ENCODE data around the gene FOXP1.
A peak's percentile ranks its signal among the peaks of the same experiment; 100 is the strongest.

FOXP1 gene

DNA sequence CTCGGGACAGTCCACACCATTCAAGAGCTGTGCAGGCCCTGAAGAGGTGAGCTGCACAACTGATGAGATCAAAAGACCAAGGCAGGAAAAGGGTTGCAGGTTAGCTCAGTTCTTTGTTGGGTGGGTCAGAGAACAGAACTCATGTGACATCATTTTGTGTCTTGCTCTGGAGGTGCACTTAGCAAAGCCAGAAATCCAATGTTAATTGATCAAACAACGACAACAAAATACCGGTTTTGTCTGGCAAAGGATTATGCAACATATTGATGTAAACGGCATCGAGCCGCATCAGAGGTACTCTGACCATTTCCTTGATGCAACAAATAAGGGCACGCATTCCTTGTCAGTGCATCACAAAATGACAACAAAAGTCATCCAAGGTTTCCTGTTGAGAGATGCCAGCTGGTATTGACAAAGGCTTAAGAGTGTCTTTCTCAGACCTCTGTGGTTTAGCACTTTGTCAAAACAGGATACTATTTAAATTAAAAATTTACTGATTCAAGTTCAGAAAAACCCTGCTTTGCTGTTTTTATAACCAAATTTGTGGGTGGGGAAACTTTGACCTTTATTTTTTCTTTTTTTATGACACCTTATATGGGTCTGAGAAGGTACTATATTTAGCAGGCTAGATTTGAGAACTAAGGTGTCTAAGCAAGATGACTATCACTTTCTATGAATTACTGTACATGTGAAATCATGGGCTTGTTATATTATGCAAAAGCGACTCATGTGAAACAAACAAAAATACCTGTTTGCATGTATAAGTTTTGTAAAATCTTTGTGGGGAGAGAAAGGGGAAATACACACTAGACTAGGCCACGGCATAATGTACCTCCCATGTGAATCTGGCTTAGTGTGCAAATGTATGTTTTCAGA, 496.1 kb downstream of the FOXP1 start:
- no peak for DNase-seq

DNA sequence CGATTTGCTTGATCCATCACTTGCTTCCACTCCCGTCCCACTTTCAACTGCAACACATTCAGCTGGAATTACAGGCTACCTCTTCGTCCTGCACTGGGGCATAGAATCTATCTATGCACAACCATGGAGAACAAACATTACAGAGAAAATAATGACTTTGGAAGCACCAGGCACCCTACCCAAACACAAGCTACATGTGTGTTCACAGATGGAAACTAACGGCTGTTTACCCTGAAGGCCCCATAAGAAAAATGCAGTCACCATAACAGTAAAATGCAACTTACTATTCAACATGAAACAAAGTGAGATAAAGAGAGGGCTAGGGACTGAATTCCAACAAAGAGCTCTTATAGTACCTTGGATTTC, 496.8 kb downstream of the FOXP1 start:
- no peak for DNase-seq

DNA sequence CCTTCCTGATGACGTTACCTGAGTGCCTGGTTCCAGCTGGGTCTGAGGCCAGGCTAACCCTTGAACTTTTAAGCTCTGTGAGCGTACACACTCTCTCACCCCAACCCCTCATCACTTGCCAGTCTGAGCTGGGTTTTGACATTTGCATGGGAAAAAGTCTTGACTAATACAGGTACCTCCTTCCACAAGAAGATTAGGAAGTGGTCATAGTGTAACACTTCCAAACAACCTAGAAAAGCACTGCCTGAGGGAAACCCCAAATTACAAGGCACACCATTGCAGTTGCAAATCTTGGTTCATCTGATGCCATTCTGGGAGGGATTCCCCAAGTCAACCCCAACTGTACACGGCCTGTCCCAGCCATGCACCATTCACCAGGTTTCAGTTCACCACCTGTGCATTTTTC, 499.8 kb downstream of the FOXP1 start:
- no peak for DNase-seq

DNA sequence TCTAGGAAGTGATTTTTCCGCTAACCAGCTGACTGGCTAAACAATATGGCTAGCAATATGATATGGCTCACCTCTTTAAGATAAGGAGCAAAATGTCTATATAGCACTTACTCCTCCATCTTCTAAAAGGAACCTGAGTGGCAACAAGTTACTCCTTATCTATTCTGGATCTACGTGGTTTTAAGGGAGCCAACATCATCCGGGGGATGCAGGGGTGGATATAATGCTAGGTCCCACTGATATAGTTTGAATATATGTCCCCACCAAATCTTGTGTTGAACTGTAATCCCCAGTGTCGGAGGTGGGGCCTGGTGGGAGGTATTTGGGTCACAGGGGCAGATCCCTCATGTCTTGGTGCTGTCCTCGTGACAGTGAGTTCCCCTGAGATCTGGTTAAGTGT, 500.7 kb downstream of the FOXP1 start:
- DNase-seq = no peak

DNA sequence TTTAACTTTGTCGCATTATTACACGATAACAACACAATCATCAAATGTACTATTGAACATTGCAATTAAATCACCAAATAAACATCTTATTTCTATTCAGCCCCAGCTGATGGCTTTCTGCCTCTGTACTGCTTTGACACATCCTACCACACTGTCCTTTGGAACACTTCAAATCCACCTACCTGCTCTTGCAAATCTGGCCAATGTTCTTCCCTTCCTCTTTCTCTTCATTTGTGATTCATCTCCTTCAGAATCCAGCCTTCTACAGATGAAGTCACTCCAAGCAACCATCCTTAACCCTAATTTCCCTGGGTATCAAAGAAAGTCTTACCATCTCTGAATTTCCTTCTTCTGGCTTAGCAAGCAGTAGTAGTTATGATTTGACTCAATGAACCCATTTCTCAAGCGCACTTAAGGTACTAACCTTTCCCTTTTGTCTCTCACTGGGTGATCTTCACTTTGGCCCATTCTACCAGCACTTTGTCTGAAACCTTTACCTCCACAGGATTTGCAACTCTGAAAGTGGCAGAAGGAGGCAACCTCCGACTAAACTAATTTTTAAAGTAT, 502.9 kb downstream of the FOXP1 start:
- no peak for DNase-seq

DNA sequence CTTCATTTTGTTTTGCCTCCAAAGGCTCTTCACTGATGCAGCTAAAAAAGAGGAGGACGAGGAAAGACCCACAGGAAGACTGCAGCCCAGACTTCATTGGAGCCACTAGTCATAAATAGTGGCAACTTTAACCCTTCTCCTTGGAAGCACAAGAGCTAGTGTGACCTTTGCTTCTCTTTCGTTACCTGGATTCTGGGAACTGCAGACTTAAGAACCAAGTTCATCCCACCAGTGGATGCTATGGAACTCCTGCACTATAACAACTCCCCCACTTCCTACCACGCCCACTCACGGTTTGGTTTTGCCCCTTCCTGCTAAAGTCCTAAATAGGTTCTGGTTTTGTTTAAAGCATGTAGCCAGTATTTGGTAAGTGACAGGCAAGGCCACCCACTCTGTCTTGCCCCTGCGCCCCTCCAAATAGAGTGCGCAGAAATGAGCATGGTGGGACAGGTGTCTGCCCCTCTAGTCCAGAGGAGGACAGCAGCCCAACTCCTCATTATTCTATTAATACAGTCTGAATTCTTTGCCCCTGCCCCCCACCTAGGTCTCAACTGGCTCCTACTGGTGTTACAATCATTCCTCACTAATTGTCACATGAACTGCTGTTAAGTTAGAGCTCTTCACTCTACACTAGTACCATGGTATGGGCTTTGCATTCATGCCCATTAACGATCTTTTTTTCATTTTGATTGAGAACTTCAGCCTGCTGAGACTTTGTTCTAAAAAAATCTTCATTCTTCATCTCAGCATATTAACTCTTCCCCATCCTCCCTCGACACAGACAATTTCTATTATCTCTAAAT, 504.6 kb downstream of the FOXP1 start:
- no peak for DNase-seq

DNA sequence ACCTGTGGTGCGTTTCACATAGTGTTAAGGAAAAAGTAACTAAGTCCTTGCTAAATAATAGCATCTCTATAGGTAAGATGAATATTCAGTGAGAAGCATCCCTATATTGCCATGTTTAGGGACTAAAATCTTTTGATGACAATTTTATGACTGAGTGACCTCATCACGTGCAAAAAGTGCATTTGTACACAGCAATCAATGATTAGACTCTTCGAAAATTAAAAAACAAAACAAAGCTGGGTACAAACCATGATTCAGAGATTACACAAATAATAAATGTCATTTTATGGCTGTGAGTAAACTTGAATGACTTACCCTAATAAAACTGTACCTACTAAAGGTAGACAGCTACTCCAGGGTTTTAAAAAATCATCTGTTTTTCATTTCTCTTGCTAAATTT, 505.3 kb downstream of the FOXP1 start:
- no peak for DNase-seq

DNA sequence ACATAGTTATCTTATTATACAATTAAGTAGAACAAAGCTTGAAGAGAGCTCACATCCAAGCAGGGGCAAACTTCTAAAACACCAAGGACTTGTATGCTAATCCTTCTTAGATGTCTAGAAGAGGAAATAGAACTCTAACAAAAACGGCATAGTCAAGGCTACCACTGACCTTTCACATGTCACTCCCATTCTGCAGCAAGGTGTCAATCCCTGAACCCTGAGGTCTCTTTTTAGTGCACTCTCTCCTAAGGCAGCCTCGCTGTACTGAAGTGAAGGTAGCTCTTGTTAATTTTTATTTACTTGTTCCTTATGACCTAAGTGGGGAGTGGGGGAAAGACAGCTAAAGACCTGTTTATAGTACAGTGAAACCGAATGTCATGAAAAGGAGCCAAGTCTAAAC, 506.5 kb downstream of the FOXP1 start:
- no peak for DNase-seq

DNA sequence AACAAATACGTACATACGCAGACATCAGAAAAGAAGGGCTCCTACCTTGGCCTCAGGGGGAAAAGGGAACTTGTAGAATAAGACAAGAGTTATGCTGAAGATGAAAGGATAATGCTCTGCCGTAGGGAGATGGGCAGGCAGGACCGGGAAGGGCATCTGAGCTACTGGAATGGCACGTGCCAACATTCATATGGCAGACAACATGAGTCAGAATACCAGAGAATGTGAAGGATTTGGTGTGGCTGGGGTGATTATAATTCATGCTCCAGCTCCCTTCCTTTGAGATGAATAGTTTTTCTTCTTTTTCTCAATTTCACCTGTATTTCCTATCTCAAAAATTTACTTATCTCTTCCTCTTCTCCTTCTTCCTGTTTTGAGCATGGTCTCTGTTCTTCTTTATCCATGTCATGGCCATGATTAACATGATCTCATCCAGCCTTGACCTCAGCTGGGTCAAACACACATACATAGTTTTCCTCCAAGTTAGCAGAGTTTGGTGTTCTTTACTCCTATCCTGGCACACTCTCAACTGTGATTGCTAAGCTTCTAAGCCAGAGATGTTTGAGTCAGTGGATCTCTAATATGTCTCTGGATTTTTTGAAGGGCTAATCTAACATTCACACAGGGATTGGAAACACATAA, 507.0 kb downstream of the FOXP1 start:
- no peak for DNase-seq

DNA sequence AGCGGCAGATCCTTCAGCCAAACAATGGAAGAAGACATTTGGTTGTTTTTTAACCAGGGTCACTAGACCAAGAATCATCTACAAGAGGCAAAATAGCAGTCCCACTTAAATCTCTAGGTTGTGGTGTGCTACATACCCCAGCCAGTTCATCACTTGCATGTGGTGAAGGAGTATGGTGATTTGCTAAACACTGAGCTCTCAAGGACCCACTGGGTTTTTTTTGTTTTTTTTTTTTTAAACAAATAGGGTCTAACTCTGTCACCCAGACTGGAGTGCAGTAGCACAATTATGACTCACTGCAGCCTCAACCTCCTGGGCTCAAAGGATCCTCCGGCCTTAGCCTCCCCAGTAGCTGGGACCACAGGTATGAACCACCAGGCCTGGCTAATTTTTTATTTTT, 508.0 kb downstream of the FOXP1 start:
- DNase-seq = no peak

DNA sequence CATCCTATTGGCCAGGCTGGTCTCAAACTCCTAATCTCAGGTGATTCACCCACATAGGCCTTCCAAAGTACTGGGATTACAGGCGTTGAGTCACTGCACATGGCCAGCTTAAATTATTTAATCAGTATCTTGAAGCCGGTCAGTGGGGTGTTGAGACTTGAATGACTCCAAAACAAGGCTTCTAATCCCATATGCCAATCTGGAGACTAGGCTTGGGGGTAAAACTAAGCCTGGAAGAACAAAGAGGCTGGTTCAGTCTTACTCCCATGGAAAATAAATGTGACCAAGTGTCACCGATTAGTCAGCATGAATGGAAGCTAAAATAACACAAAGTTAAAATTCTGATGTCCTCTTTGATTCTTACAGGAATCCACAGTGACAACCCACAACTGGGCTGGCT, 509.1 kb downstream of the FOXP1 start:
- DNase-seq = no peak

DNA sequence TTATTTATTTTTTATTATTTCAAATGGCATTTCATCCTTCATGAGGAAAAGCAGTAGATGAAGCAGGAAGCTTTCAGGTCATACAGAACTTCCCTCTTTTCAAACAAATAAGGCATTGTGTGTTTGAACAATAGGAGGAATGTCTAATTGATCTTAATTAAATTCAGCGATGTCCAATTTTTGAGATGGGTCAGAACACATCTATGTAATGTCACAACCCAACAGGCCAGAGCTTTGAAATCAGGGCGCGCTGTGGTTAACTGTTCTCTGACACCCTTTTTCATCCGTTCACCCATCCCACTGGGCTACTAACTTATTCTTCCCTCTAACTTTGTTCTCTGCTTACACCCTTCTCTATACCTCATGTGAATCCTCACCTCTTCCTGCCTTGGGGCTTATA, 510.5 kb downstream of the FOXP1 start:
- DNase-seq = no peak

DNA sequence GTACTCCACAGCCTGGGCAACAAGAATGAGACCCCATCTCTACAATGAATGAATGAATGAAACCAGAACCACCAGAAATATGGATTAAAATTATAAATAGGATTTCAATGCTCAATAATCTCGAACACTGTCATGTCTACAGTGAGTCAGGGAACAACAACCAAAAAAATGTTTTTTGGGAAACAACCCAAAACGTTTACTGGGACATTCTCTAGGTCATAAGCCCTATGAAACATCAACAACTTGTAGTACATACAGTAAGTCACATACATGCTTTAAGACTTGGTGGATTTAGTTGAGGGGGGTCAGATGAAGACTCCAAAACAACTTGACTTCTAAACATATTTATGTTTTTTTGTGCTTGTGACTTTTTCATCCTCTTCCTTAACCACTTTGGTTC, 511.2 kb downstream of the FOXP1 start:
- no peak for DNase-seq

DNA sequence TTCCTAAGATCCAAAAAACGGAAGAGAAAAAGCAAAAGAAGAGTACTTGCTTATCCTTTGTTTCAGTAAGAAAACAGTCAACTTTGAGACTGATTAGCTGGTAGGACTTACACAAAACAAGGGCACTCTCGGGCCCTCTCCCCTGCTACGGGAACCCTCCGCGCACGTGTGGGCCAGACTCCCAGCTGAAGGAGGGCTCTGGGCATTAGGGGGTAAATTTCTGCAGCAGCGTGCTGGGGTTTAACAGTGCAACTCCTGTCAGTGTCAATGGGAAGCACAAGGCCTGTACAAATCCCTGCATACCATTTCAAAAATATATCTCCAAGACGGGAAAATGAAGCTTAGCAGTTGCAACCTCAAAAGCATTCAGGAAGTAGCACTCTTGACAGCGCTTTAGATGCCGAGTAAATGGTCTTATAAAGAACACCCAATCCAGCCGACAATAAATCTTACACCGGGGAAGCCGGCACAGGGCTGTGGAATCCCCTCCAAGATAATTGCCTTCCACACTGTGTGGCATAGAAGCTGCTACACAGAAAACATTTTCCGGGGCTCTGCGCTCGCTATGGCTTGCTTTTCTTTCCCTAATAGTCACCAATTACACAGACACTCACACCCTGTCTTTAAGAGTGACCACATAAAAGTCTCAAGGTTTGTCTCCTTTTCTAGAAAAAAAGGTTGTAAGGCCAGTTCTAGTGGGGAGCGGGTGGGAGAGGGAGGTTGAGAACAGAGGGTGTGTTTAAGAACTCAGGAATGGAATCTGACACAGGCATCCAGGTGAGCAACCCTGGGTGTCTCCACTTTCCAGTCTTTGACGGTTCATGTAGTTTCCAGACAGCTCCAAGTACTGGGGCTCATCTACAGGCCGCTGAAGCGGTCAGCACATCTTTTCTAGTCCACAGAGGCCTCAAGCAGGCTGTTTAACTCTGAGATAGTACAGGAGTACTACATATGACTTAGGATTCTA, 512.7 kb downstream of the FOXP1 start:
- DNase-seq = no peak

DNA sequence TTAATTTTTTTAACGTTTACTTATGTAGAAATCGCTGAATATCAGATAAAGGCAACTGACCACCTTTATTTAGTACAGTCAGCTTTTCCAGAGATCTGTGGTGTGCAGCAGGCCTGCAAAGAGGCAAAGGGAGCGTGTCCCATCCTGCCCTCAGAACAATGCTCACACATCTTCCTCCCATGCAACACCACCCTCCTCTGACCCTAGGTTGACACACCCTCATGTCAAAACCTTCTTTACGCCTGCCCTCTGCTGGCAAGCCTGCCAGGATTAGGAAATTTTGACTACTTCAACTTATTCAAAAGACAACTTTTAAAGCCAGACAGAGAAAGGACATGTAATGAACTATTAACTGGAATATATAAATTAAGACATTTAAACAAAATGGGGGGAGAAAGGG, 513.7 kb downstream of the FOXP1 start:
- DNase-seq = peak; percentile 17

DNA sequence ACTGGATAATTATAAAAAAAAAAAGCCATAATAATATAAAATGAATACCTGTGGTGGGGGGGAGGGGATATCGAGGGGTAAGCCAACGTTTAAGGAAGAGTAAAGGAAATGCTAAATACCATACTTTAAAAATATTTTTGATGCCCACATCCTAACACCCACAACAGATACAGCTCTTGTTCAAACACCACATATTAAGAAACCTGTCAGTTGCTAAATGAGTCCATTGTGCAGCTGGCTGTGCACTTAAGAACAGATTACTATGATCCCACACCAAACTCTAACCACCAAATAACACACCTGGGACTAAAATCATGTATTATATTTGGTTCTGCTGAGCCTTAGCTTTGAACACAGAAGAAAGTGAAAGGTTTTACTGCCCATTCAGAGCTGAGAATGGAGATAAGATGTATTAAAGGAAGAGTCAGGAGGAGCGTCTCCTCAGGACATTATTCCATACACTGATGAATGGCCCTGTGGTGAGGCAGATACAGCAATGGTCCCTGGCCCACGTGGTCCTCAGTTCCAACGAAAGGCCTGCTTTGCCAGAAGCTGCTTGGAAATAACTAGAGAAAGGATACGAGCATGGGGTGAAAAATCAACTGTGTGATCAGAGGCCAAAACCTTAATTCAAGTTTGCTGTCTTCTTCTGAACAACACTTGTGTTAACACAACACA, 515.4 kb downstream of the FOXP1 start:
- no peak for DNase-seq

DNA sequence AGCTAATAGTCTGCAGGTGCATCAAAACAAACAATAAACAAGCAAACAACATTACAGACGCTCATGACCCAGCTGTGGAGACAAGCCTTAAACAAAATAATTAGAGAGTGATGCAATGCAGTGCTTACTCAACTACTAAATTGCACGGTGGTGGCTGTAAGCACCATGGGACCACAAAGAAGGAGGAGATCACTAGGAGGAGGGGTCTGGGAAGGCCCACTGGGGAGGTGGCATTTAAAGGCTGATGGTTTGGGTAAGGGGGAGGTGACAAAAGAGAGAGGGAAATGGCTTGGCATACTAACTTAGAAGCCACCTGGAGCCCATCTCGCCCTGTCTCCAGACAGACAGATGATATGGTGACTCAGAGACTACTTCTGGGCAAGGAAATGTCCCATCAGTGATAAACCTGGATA, 516.7 kb downstream of the FOXP1 start:
- no peak for DNase-seq

DNA sequence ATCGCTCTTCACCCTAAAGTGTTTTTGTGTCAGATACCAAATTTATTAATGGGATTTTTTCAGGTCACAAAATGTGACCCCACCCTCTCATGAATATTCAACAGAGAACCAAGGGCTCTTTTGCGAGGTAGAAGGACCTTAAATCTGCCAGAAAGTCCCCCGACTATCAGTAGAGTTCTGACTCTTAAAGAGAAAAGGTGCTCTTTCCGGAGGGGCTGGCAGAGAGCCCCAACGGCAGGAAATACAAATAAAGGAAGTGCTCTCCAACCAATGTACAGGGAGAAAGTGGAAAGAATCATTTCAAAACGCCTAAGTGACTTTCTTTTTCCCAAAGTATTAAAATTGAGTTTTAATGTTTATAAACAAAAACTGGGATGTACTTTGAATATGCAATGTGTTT, 517.2 kb downstream of the FOXP1 start:
- no peak for DNase-seq

DNA sequence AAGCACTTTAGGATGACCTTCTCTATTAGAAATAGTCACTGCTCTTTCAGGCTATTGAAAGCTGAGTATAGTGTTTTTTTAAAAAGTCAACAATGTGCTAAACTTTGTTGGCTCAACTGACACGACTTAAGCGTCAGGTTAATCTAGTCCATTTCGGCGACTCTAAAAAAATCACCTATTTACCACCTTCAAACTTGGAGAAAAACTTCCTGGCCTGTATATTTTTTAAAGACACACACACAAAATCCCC, 517.8 kb downstream of the FOXP1 start:
- no peak for DNase-seq

DNA sequence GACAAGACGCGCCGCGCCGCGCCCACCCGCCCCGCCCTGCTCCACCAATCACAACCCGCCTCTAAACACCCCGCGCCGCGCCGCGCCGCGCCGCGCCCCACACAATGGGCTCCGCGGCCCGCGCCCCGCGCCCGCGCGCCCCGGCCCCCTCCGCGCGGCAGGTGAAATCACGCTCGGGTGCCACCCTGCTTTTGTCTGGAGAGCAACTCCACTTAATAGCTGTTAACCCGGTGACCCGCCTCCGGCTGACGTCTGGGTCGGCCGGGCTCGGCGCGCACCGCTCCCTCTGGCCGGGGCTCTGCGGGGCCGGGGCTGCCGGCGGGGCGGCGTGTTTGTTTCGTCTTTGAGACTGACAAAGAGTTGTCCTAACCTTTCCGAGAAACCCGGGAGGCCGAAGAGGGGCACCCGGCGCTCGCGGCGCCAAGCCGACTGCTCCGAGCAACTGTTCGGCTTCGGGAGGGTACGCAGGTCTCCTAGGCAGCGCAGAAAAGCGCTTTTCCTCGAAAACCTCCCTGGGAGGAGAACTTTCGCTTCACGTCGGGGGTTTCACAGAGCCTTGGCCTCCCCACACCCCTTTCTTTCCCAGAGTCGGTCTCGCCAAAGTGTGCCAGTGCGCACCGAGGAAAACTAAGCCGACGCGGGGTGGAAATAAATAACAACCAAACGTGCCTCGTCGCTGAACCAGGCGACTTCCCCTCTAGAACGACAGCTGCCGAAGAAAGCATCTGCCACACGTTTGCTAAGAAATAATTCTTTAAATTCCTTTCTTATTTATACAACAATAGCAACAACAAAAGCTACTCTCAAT, 518.4 kb downstream of the FOXP1 start:
- DNase-seq = peak; percentile 41

DNA sequence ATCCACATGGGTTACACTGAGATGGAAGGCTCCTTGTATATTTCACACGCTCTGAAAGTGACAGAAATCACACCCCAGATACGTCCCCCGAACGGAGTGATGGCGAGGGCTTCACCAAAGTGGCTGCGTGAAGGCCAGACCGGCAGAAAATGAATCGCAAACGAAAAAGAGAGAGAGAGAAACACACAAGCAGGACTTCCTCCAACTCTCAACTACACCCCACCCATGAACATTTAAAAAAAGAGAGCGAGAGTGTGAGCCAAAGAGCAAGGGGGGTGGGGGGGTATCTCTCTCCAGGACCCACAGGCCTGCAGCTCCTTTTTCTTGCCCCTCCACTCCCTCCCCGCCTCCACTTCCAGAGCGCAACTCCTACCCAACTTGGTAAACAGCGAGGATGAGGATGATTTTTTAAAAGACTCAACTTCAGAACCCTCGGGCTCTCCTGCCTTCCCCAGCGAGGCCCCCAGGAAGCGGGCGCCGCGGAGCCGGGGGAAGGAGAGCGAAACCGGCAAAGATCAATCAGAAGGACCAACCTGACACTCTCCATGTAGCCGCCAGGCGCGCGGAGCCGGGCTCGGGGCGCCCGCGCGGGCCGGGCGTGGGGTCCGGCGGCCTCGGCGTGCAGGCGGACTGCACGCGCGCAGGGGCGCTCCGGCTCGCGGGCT, 519.1 kb downstream of the FOXP1 start:
- no peak for DNase-seq

Data from NCI-H526 treated with DMSO at 0.1 percent for 48 hours (cell line).